HT-29 (cell line): ENCODE results near the gene IL32. TPM values are rescaled to one million over a fixed set of nuclear protein-coding genes. Genes with fewer than 3 reads are reported as not detected.

Experiments
- DNase-seq: peaks from one replicate; pipeline ENCODE4 v3.0.0-alpha.2; 2015; ENCODE audit warnings: low spot score
- small RNA-seq: library from RNA; depleted of rRNA; stranded (forward); fragments of <200 nt; gene quantifications from one replicate; pipeline ENCODE3, GENCODE V24; 2014
- total RNA-seq: library from RNA; depleted of rRNA; stranded (reverse); fragments of >200 nt; shearing (Covaris generic); gene quantifications from 2 replicates; pipeline ENCODE4 v1.2.3, GENCODE V29; 2014; rRNA removed

IL32 gene
- total RNA-seq, 1 experiment from 2014 or later: 5.0 TPM

DNA sequence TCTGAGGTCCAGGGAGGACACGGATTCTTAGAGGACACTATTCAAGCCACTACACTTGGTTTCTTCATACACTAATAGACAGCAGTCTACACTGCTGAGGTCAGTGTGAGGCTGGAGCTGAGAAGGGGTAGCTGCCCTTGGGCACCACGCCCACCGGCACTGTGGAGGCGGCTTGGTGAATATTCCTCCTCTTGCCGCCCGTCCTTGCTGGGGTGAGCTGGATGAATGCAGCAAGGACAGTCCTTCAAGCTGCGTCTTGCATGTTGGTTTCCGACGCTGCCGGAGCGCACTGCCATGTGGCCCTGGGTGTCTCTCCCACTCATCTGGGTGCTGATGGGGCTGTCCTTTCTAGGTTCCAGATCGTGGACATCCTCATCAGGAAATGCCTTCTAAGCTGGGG lies 49.6 kb downstream of the IL32 start:
- no peak for DNase-seq

- DNase-seq: no peak
Measured at GRCh38 chr16:3115561-3115960, 50.1 kb downstream of the IL32 start.

GRCh38 chr16:3118204-3118790 lies 52.9 kb downstream of the IL32 start:
- DNase-seq: no peak

DNA sequence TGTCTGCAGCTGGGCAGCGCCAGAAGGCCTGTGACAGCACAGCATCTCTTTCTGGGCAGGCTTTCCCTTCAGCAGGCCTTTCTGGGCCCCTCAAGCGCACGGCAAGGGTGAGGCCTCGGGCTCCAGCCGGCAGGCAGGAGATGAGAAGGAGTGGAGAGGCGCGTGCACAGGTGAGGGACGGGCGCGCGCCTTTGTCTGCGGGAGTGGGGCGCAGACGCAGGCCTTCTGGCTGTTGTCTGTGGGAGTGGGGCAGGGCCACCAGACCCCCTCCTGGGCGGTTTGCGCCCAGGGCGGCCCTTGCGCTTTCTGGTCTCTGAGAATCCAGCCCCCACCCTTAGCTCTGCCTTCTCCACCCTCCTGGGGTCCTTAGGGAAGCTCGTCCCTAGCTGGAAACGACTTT lies 53.4 kb downstream of the IL32 start:
- DNase-seq: no peak

Small RNA genes lying within 50 kb of the gene (small RNA-seq; reads per million reads assigned to genes)
- 0.22 reads per million for gene RNU1-22P

Other genes with a start within 250 kb of the IL32 start
- not detected in 2 replicates for gene PRSS21, start 248.4 kb upstream of the IL32 start, total RNA-seq
- gene ZG16B, start 235.3 kb upstream of the IL32 start, total RNA-seq: 16.1 and 23.3 TPM in 2 replicates
- gene PRSS22, start 207.5 kb upstream of the IL32 start, total RNA-seq: 97.1 and 114 TPM in 2 replicates
- gene FLYWCH2, start 182.4 kb upstream of the IL32 start, total RNA-seq: 47.4 and 52.2 TPM in 2 replicates
- gene FLYWCH1, start 153.7 kb upstream of the IL32 start, total RNA-seq: 25.8 and 30.1 TPM in 2 replicates
- gene KREMEN2, start 101.4 kb upstream of the IL32 start, total RNA-seq: 0.08 and 0.31 TPM in 2 replicates
- 97.9 and 106 TPM in 2 replicates for gene PAQR4, start 96.3 kb upstream of the IL32 start, total RNA-seq
- gene PKMYT1, start 85.2 kb upstream of the IL32 start, total RNA-seq: 86.3 and 92.1 TPM in 2 replicates
- 2.6 and 4.7 TPM in 2 replicates for gene CLDN9, start 52.7 kb upstream of the IL32 start, total RNA-seq
- not detected in 2 replicates for gene CLDN6, start 47.5 kb upstream of the IL32 start, total RNA-seq
- 709 and 783 TPM in 2 replicates for gene TNFRSF12A, start 45.3 kb upstream of the IL32 start, total RNA-seq
- gene HCFC1R1, start 41.7 kb upstream of the IL32 start, total RNA-seq: 32.0 and 39.4 TPM in 2 replicates
- gene THOC6, start 41.6 kb upstream of the IL32 start, total RNA-seq: 54.9 and 58.5 TPM in 2 replicates
- 40.5 and 50.1 TPM in 2 replicates for gene BICDL2, start 28.7 kb upstream of the IL32 start, total RNA-seq
- gene MMP25, start 19.1 kb upstream of the IL32 start, total RNA-seq: 0.05 TPM in 1 of 2 replicates, not detected in the other
- not detected in 2 replicates for gene ZSCAN10, start 33.7 kb downstream of the IL32 start, total RNA-seq
- gene ZNF205, start 46.9 kb downstream of the IL32 start, total RNA-seq: 26.7 and 33.3 TPM in 2 replicates
- 5.8 and 7.2 TPM in 2 replicates for gene ZNF213, start 69.4 kb downstream of the IL32 start, total RNA-seq
- not detected in 2 replicates for gene OR1F1, start 122.6 kb downstream of the IL32 start, total RNA-seq
- 5.6 and 8.6 TPM in 2 replicates for gene ZNF200, start 169.5 kb downstream of the IL32 start, total RNA-seq
- gene MEFV, start 191.0 kb downstream of the IL32 start, total RNA-seq: 0.13 TPM in 1 of 2 replicates, not detected in the other
- 102 and 106 TPM in 2 replicates for gene ZNF263, start 217.9 kb downstream of the IL32 start, total RNA-seq
- gene TIGD7, start 239.8 kb downstream of the IL32 start, total RNA-seq: not detected in 2 replicates
- gene ZNF75A, start 239.9 kb downstream of the IL32 start, total RNA-seq: 0.41 and 0.91 TPM in 2 replicates